Chondrocyte (in vitro differentiated cells): ENCODE data around the gene PTPRC. TPM values are rescaled to one million over a fixed set of nuclear protein-coding genes. Genes with fewer than 3 reads are reported as not detected.

Source experiments
- DNase-seq: peaks from one replicate; pipeline ENCODE4 v3.0.0; 2021; ENCODE audit warnings: mixed read lengths, low spot score
- H3K27ac Mint-ChIP-seq: one replicate; pipeline ENCODE4 v1.8.0; 2021; ENCODE audit warnings: mild to moderate bottlenecking, moderate library complexity, mixed read lengths; ENCODE audit not compliant: unreplicated experiment
- H3K27me3 Mint-ChIP-seq: 2 replicates; pipeline ENCODE4 v1.8.0; 2021; ENCODE audit warnings: low read depth, mixed read lengths
- H3K36me3 Mint-ChIP-seq: 2 replicates; pipeline ENCODE4 v1.8.0; 2021; ENCODE audit warnings: low read depth, mixed read lengths
- H3K4me1 Mint-ChIP-seq: 2 replicates; pipeline ENCODE4 v1.8.0; 2021; ENCODE audit warnings: low read depth, mild to moderate bottlenecking, mixed read lengths
- H3K4me3 Mint-ChIP-seq: one replicate; pipeline ENCODE4 v1.8.0; 2021; ENCODE audit warnings: mild to moderate bottlenecking, moderate library complexity, mixed read lengths; ENCODE audit not compliant: unreplicated experiment
- H3K9me3 Mint-ChIP-seq: 2 replicates; pipeline ENCODE4 v1.8.0; 2021; ENCODE audit warnings: low read depth, mixed read lengths
- CTCF ChIP-seq: fragments of 200-600 bp; sonication (generic); IDR thresholded peaks from 2 replicates; pipeline ENCODE4 v1.5.0; 2021; ENCODE audit warnings: antibody characterized with exemption, mild to moderate bottlenecking, moderate library complexity
- total RNA-seq: library from RNA; stranded (reverse); gene quantifications from 3 replicates; pipeline ENCODE4 v1.2.1, GENCODE V29; 2021

Gene PTPRC
- total RNA-seq, 1 donor from 2014 or later, result not detected

GRCh38 chr1:198672124-198672523, 33.3 kb downstream of the PTPRC start:
- Mint-ChIP-seq H3K9me3 (no peaks in the 10 kb centered on the region), H3K4me1 (peaks cover 36% of the 10 kb centered on the region), H3K27ac (no peak overlapping the region), H3K36me3 (no peaks in the 10 kb centered on the region), H3K27me3 (no peaks in the 10 kb centered on the region), H3K4me3 (no peak overlapping the region)
- DNase-seq, result no peak
- no peak for TF ChIP-seq CTCF

- TF ChIP-seq CTCF, result no peak
Observed at GRCh38 chr1:198674009-198674408, 35.2 kb downstream of the PTPRC start.

GRCh38 chr1:198676253-198676652, 37.4 kb downstream of the PTPRC start:
- Mint-ChIP-seq H3K27ac (no peak overlapping the region), H3K36me3 (no peaks in the 10 kb centered on the region), H3K4me3 (no peak overlapping the region), H3K27me3 (no peaks in the 10 kb centered on the region), H3K9me3 (no peaks in the 10 kb centered on the region), H3K4me1 (peaks cover 14% of the 10 kb centered on the region)
- TF ChIP-seq CTCF, result no peak
- no peak for DNase-seq

More at GRCh38 chr1:198674009-198674408, 35.2 kb downstream of the PTPRC start:
- H3K27ac Mint-ChIP-seq, result no peak overlapping the region
- peaks cover 19% of the 10 kb centered on the region for H3K4me1 Mint-ChIP-seq
- no peaks in the 10 kb centered on the region for H3K9me3 Mint-ChIP-seq
- H3K36me3 Mint-ChIP-seq, result no peaks in the 10 kb centered on the region
- no peaks in the 10 kb centered on the region for H3K27me3 Mint-ChIP-seq
- DNase-seq, result no peak
- no peak overlapping the region for H3K4me3 Mint-ChIP-seq

- Mint-ChIP-seq H3K9me3 (no peaks in the 10 kb centered on the region), H3K27ac (no peak overlapping the region), H3K4me3 (no peak overlapping the region), H3K36me3 (no peaks in the 10 kb centered on the region), H3K27me3 (no peaks in the 10 kb centered on the region), H3K4me1 (peaks cover 14% of the 10 kb centered on the region)
- TF ChIP-seq CTCF, result no peak
- no peak for DNase-seq
Observed at GRCh38 chr1:198677027-198677426, 38.2 kb downstream of the PTPRC start.

GRCh38 chr1:198677871-198678270, 39.0 kb downstream of the PTPRC start:
- no peaks in the 10 kb centered on the region for H3K9me3 Mint-ChIP-seq
- no peak for TF ChIP-seq CTCF
- H3K27ac Mint-ChIP-seq, result no peak overlapping the region
- no peak for DNase-seq
- no peaks in the 10 kb centered on the region for H3K36me3 Mint-ChIP-seq
- H3K27me3 Mint-ChIP-seq, result no peaks in the 10 kb centered on the region
- no peak overlapping the region for H3K4me3 Mint-ChIP-seq
- peaks cover 20% of the 10 kb centered on the region for H3K4me1 Mint-ChIP-seq
